ENCODE results near the gene KLK14.

Gene KLK14

GRCh38 chr19:51101171-51101865, 18.6 kb upstream of the KLK14 start:
- TF ChIP-seq CTCF (IDR thresholded peaks at IDR 0.05; ENCODE audit: borderline replicate concordance, insufficient read depth, low read depth, low read length), result no peak
- H3K4me3 ChIP-seq (ENCODE audit: low read depth, low read length), result no peak overlapping the region

GRCh38 chr19:51100601-51101000, 17.9 kb upstream of the KLK14 start:
- no peak for TF ChIP-seq CTCF (IDR thresholded peaks at IDR 0.05; ENCODE audit: borderline replicate concordance, insufficient read depth, low read depth, low read length)
- H3K4me3 ChIP-seq (ENCODE audit: low read depth, low read length), result no peak overlapping the region

GRCh38 chr19:51099047-51099382, 16.3 kb upstream of the KLK14 start:
- no peak overlapping the region for H3K4me3 ChIP-seq (ENCODE audit: low read depth, low read length)
- no peak for TF ChIP-seq CTCF (IDR thresholded peaks at IDR 0.05; ENCODE audit: borderline replicate concordance, insufficient read depth, low read depth, low read length)

GRCh38 chr19:51098365-51099046, 15.8 kb upstream of the KLK14 start:
- no peak for TF ChIP-seq CTCF (IDR thresholded peaks at IDR 0.05; ENCODE audit: borderline replicate concordance, insufficient read depth, low read depth, low read length)
- no peak overlapping the region for H3K4me3 ChIP-seq (ENCODE audit: low read depth, low read length)

GRCh38 chr19:51097796-51098195, 15.1 kb upstream of the KLK14 start:
- no peak overlapping the region for H3K4me3 ChIP-seq (ENCODE audit: low read depth, low read length)
- TF ChIP-seq CTCF (IDR thresholded peaks at IDR 0.05; ENCODE audit: borderline replicate concordance, insufficient read depth, low read depth, low read length), result no peak

- no peak overlapping the region for H3K4me3 ChIP-seq (ENCODE audit: low read depth, low read length)
- TF ChIP-seq CTCF (IDR thresholded peaks at IDR 0.05; ENCODE audit: borderline replicate concordance, insufficient read depth, low read depth, low read length), result peak; percentile 68; the same call in 1 of the 2 replicates
These were observed 14.6 kb upstream of the KLK14 start for GRCh38 chr19:51097166-51097738.

All from GM12875 (cell line).